ENCODE data around the gene R3HDM4.

The R3HDM4 gene

DNA sequence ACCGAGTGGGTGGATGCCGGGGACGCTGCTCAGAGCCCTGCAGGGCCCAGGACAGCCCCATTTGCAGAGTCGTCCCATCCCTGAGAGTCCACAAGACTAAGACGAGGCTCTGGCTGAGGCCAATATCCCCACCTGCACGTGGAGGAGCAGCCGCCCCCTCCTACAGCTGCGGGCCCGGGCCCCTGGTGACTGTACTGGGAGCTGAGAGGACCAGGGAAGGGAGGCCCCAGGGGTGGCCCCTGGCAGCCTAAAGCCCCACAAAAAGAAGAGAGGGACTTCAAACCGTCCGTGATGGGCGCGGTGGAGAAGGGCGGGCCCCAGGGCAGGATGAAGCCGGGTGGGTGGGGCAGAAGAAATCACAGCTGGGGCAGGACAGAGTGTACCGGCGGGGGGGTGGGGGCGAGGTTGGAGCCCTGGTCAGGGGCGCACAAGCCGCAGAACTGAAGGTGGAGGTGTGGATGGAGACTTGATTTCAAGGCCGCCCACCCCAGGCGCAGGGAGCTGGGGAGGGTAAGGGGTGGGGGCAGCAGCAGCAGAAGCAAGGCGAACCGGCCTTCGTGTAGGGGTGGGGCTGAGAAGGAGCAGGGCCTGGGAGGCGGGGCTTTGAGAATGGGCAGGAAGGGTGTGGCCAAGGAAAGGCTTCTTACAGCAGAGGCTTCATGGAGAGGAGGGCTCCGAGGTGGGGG is 40.6 kb downstream of the R3HDM4 start:
- DNase-seq: peak; percentile 85 to 88

- no peak for DNase-seq
Measured at GRCh38 chr19:871446-872265, 41.4 kb downstream of the R3HDM4 start.

DNA sequence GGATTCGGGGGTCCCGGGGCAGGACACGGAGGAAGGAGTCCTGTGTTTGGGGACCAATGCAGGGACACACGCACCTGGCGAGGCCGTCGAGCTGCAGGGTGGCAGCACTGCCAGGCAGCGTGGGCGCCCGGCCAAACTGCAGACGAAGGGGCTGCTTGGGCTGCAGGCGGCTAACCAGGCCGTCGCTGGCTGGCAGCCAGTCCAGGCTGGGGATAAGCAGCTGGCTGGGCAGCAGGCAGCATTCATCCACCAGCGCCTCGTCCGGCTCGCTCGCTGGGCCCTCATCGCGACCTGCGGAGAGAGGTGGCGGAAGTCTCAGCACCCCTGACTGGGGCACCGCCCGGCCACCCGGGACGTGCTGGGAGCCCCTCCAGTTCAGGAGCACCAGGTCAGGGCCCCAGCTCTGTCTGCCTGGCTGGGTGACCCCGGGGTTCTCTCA is 42.0 kb downstream of the R3HDM4 start:
- DNase-seq: no peak

DNA sequence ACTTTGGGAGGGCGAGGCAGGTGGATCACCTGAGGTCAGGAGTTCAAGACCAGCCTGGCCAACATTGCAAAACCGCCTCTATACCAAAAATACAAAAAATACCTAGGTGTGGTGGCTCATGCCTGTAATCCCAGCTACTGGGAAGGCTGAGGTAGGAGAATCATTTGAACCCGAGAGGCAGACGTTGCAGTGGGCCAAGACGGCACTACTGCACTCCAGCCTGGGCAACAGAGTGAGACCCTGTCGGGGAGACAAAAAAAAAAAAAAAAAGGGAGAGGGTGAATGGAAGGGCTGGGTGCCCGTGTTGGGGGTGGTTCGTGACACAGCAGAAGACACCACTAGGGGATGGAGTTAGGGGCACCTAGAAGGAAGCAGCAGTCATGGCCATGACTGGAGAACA is 42.7 kb downstream of the R3HDM4 start:
- no peak for DNase-seq

GRCh38 chr19:869245-870177 is 43.5 kb downstream of the R3HDM4 start:
- DNase-seq: no peak

GRCh38 chr19:868458-869244 is 44.4 kb downstream of the R3HDM4 start:
- no peak for DNase-seq

- DNase-seq: no peak
Measured at GRCh38 chr19:867855-868457, 45.1 kb downstream of the R3HDM4 start.

DNA sequence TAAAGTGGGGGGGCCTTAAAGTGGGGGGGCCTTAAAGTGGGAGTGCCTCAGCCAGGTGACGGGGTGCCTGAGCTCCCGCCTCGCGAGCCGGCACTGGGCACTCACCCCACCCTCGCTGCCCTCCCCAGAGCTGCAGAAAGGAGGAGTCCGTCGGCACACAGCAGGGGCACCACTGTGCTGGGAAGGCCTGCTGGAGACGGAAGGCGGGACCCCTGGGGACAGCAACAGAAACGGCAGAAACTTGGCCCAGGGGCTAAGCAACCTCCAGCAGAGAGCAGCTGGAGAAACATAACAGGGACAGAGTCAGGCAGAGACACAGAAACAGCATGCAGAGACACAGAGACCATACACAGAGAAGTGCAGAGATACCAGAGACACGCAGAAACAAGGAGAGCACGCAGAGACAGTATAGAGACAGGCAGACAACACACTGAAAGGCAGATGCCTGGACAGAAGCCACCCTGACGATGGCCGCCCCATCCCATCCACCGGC is 45.7 kb downstream of the R3HDM4 start:
- DNase-seq: no peak

GRCh38 chr19:866769-867300 is 46.2 kb downstream of the R3HDM4 start:
- no peak for DNase-seq

DNA sequence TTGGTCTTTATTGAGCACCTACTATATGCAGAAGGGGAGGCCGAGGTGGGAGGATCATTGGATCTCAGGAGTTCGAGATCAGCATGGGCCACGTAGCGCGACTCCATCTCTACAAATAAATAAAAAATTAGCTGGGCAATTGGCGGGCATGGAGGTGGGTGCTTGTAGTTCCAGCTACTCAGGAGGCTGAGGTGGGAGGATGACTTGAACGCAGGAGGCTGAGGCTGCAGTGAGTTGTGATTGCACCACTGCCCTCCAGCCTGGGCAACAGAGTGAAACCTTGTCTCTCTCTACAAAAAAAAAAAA is 49.8 kb downstream of the R3HDM4 start:
- peak in 1 of 2 experiments; percentile 42 for DNase-seq

- peak; percentile 88 to 89 for DNase-seq
Measured at GRCh38 chr19:862581-863314, 50.3 kb downstream of the R3HDM4 start.

DNA sequence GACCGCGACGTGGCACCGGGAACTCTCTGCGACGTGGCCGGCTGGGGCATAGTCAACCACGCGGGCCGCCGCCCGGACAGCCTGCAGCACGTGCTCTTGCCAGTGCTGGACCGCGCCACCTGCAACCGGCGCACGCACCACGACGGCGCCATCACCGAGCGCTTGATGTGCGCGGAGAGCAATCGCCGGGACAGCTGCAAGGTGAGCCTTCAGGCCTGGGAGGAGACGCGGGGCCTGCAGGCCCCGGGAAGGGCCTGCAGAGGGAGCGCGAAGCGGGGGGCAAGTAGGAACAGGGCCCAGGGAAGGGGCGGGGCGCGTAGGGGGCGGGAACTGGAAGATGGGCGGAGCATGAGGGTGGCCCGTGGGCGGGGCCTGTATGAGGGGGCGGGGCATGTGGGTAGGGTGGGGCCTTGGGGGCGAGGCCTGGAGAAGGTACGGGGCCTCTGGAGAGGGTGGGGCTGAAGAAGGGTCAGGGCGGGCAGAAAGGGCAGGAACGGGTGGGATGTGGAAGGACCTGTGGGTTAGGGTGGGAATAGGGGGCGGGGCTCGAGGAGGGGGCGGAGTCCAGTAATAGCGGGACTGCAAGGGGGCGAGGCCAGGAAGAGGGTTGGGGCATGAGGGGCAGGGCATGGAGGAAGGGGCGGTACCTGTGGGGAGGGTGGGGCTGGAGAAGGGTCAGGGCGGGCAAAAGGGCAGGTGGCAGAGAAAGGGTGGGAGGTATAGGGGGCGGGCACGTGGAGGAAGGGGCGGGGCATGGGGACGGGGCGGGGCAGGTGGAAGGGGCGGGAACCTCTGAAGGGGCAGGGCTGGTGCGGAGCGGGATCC is 51.1 kb downstream of the R3HDM4 start:
- peak; percentile 82 to 83 for DNase-seq

DNA sequence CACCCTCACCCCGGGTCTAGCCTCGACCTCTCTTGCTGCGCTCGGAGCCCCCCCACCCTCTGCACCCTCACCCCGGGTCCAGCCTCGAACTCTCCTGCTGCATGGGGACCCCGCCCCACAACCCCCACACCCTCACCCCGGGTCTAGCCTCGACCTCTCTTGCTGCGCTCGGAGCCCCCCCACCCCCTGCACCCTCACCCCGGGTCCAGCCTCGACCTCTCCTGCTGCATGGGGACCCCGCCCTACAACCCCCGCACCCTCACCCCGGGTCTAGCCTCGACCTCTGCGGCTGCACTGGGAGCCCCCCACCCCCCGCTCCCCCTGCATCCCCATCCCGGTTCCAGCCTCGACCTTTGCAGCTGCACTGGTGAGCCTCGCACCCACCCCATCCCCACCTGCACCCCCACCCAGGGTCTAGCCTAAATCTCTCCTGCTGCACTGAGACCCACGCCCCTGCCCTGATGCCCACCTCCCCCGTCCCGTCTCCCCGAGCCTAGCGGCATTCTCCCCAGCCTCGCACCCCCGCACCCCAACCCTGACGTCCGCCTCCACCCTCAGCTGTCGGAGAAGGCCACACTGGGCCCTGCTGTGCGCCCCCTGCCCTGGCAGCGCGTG is 51.8 kb downstream of the R3HDM4 start:
- DNase-seq: no peak

DNA sequence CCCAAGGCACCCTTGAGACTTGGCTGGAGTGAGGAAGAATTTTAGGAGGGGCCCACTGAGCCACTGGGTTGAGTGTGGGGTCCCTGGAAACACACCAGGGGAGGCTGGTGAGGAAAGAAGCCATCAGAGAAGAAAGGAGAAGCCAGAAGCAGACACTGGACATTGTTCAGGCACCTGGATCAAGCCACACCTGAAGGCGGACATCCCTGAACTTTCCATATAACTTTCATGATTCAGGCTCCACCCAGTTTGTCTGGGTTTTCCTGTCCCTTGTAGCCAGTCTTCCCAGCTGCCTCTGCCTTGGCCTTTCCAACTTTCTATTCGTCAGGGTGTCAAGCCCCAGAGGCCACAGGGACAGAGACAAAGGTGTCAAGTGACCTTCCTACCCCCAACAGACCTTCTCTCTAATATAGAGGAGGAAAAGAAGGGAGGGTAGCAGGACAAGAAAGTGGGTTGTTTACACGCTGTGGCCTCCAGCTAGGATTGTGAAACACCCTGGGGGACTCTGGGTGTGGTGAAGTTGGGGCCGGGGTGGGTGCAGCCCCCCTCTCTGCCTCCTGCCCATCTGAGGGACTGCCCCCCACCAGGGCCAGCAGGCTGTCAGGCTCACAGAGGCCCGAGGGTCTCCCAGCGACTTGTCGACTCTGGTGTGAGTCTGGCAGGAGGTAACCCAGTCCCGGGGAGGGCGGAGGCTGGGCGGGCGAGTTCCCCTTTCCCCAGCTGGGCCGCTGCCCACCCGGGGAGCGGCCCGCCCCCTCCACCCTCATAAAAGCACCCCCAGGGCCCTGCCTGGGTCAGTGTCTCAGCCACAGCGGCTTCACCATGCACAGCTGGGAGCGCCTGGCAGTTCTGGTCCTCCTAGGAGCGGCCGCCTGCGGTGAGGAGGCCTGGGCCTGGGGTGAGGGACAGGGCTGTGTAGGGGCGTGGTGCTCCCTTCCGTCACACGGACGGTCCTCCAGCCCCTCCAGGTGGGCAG is 53.9 kb downstream of the R3HDM4 start, which contains the start of gene CFD:
CFD (plus strand) TSS at position 797 of the 976 bp plus-strand sequence; CDS start at position 823, 26 bp downstream.
- no peak for DNase-seq

- DNase-seq: no peak
Measured at GRCh38 chr19:858284-858683, 54.7 kb downstream of the R3HDM4 start.

DNA sequence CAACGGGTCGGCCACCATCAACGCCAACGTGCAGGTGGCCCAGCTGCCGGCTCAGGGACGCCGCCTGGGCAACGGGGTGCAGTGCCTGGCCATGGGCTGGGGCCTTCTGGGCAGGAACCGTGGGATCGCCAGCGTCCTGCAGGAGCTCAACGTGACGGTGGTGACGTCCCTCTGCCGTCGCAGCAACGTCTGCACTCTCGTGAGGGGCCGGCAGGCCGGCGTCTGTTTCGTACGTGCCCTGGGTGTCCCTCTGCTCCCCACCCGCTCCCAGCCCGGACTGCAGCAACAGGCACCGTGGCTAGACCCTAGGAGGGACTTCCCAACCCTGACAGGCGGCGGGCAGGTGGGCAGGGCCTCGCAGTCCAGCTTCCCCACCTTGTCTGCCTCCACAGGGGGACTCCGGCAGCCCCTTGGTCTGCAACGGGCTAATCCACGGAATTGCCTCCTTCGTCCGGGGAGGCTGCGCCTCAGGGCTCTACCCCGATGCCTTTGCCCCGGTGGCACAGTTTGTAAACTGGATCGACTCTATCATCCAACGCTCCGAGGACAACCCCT is 57.4 kb downstream of the R3HDM4 start:
- no peak for DNase-seq

GRCh38 chr19:855142-855541 is 57.9 kb downstream of the R3HDM4 start:
- DNase-seq: no peak

GRCh38 chr19:854549-854948 is 58.5 kb downstream of the R3HDM4 start:
- no peak for DNase-seq

Measured in activated T-cell treated with anti-CD3 and anti-CD28 coated beads, Interleukin-2, amount 50 U/mL, for 48 hours (primary cell).